ENCODE results near the gene TMEM119. TPM values are rescaled to one million over a fixed set of nuclear protein-coding genes. Genes with fewer than 3 reads are reported as not detected.

The TMEM119 gene
- total RNA-seq, 5 donors from 2014 or later (not counting 1 experiment from before 2014, with no cell fraction given) = 0.13 to 3.9 (median 0.98) TPM

DNA sequence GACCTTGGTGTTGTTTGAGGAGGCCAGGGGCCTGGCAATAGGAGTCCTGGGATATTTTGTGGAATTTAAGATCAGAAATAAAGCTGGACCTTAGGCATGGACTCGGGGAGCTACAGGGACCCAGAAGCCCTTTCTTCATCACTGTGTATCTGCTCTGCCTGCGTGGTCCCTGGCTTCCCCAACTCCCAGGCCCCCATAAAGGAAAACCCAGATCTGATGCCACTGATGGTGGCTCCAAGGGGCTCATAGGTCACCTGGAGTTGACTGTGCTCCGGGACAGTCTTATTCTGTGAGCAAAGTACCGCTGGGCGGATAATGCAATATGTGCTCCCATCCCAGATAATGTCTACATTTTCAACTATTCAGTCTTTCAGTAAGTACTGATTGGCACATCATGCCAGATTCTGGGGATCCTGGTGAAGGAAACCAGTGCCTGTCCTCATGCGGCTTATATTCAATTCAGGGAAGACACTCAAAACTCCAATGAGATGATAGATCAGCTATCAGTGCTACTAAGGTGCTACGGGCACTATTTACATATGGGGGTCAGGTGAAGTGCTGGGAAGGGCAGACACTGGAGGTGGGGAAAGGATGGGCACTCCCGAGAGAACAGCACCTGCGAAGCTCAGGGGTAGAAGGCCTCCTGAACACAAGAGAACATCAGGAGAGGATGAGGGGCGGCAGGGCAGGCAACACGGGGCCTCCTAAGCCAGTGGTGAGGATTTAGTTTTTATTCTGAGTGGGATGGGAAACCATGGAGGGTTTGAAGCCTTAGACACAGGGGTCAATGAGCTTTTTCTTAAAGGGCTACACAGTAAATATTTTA is 41.3 kb upstream of the TMEM119 start:
- H3K4me1 Mint-ChIP-seq = peaks cover 38 to 53% (median 49%) of the 10 kb centered on the region in 3 donors
- H3K27ac Mint-ChIP-seq = peak overlapping the region; percentile 17 to 39
- DNase-seq (no peak), ATAC-seq (replicated peaks in 1 of 4) (no peak)
- H3K4me3 ChIP-seq (ENCODE audit: control insufficient read depth in 1 of 2, extremely low read depth in 1 of 2, low read length in 1 of 2) = no peak overlapping the region
- ChIA-PET POLR2A (no interaction called here), CTCF (interaction anchor here (0.6 to 1.4 kb wide), 4 partner anchors 25 to 78 kb away, joined by 3 to 5 read pairs (median 4); no protein-coding TSS in a partner anchor)
- 96% methylated on average over 7 of the region's 11 CpGs for WGBS (ENCODE audit: insufficient coverage)
- H3K4me3 Mint-ChIP-seq = no peak overlapping the region
- no peaks in the 10 kb centered on the region for H3K27me3 Mint-ChIP-seq
- H3K9me3 ChIP-seq = no peaks in the 10 kb centered on the region
- no peak overlapping the region for H3K27ac ChIP-seq (ENCODE audit: low read length)
- H3K9me3 Mint-ChIP-seq = no peaks in the 10 kb centered on the region
- H3K36me3 Mint-ChIP-seq = no peaks in the 10 kb centered on the region
- H3K4me1 ChIP-seq (ENCODE audit: control insufficient read depth in 1 of 2, extremely low read depth in 1 of 2, insufficient read depth in 2 of 2, low read length in 2 of 2) = peaks cover 27 to 35% of the 10 kb centered on the region in 2 experiments
- H3K27me3 ChIP-seq (replicated peaks in 1 of 2; ENCODE audit: control insufficient read depth in 2 of 2, extremely low read depth in 1 of 2, insufficient read depth in 2 of 2, low read length in 1 of 2) = no peaks in the 10 kb centered on the region
- peaks cover 0 to 3% of the 10 kb centered on the region in 2 donors for H3K36me3 ChIP-seq (ENCODE audit: control insufficient read depth in 2 of 2, extremely low read depth in 1 of 2, insufficient read depth in 1 of 2, low read length in 1 of 2)

DNA sequence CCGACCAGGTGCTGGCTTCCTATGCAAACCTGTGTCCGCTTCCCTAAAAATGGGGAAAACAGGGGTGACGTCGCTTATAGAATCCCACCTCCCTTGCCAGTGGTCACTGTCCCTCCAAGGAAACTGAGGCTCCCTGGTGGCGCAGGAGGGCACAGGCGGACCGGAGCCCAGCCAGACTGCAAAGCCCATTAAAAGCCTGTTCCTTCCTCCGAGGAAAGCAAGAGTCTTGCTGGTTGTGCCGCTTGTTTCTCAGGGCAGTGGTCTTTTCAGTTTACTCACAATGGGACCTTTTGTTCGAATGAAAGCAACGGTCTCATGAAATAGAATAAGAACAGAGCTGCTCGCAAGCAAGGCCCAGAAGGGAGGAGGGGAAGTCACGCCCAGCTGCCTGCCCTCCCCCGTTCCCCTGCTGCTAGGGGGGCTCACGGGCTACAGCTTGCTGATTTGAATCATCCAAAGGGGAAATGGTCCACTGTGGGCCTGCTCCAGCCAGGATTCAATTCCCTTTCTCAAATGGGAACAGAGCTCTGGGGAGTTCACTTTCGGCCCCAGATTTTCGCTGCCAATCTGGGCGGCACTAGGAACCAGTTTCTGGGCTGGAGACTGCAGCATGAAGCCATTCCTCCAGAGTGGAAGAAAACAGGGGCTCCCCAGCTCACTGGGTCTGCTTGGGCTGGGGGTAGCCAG is 40.4 kb upstream of the TMEM119 start:
- Histone ChIP-seq H3K4me3 (ENCODE audit: control insufficient read depth in 1 of 2, extremely low read depth in 1 of 2, low read length in 1 of 2) (no peak overlapping the region), H3K27me3 (replicated peaks in 1 of 2; ENCODE audit: control insufficient read depth in 2 of 2, extremely low read depth in 1 of 2, insufficient read depth in 2 of 2, low read length in 1 of 2) (no peaks in the 10 kb centered on the region), H3K9me3 (no peaks in the 10 kb centered on the region), H3K36me3 (ENCODE audit: control insufficient read depth in 2 of 2, extremely low read depth in 1 of 2, insufficient read depth in 1 of 2, low read length in 1 of 2) (peaks cover 0 to 3% of the 10 kb centered on the region in 2 donors), H3K4me1 (ENCODE audit: control insufficient read depth in 1 of 2, extremely low read depth in 1 of 2, insufficient read depth in 2 of 2, low read length in 2 of 2) (peaks cover 25 to 39% of the 10 kb centered on the region in 2 experiments), H3K27ac (ENCODE audit: low read length) (no peak overlapping the region)
- H3K27ac Mint-ChIP-seq = peak overlapping the region in 1 of 2 donors; percentile 6
- DNase-seq (no peak), ATAC-seq (replicated peaks in 1 of 4) (no peak)
- no peaks in the 10 kb centered on the region for H3K9me3 Mint-ChIP-seq
- WGBS (ENCODE audit: insufficient coverage) = 75% methylated on average over 16 of the region's 18 CpGs
- ChIA-PET CTCF (interaction anchor here in 1 of 2 donors (1.4 kb wide), 1 partner anchor 41 kb away, joined by 5 read pairs; no protein-coding TSS in a partner anchor), POLR2A (no interaction called here)
- no peaks in the 10 kb centered on the region for H3K36me3 Mint-ChIP-seq
- H3K4me1 Mint-ChIP-seq = peaks cover 43 to 59% (median 53%) of the 10 kb centered on the region in 3 donors
- no peaks in the 10 kb centered on the region for H3K27me3 Mint-ChIP-seq
- H3K4me3 Mint-ChIP-seq = no peak overlapping the region

- Histone ChIP-seq H3K4me1 (ENCODE audit: control insufficient read depth in 1 of 2, extremely low read depth in 1 of 2, insufficient read depth in 2 of 2, low read length in 2 of 2) (peaks cover 23 to 42% of the 10 kb centered on the region in 2 experiments), H3K36me3 (ENCODE audit: control insufficient read depth in 2 of 2, extremely low read depth in 1 of 2, insufficient read depth in 1 of 2, low read length in 1 of 2) (peaks cover 0 to 3% of the 10 kb centered on the region in 2 donors), H3K9me3 (no peaks in the 10 kb centered on the region), H3K27ac (ENCODE audit: low read length) (no peak overlapping the region), H3K27me3 (replicated peaks in 1 of 2; ENCODE audit: control insufficient read depth in 2 of 2, extremely low read depth in 1 of 2, insufficient read depth in 2 of 2, low read length in 1 of 2) (no peaks in the 10 kb centered on the region), H3K4me3 (ENCODE audit: control insufficient read depth in 1 of 2, extremely low read depth in 1 of 2, low read length in 1 of 2) (no peak overlapping the region)
- ChIA-PET CTCF (interaction anchor here in 1 of 2 donors (0.5 to 3.2 kb wide), 4 partner anchors 20 to 475 kb away, joined by 3 to 15 read pairs (median 4); no protein-coding TSS in a partner anchor), POLR2A (interaction anchor here (0.6 to 0.7 kb wide), 2 partner anchors 15 to 23 kb away, joined by 3 to 7 read pairs; no protein-coding TSS in a partner anchor)
- Mint-ChIP-seq H3K27me3 (no peaks in the 10 kb centered on the region), H3K9me3 (no peaks in the 10 kb centered on the region), H3K27ac (peak overlapping the region; percentile 71 to 76), H3K36me3 (no peaks in the 10 kb centered on the region), H3K4me3 (no peak overlapping the region), H3K4me1 (peaks cover 43 to 59% (median 57%) of the 10 kb centered on the region in 3 donors)
- ATAC-seq (replicated peaks in 1 of 4) (no peak), DNase-seq (no peak)
- WGBS (ENCODE audit: insufficient coverage) = 95% methylated on average over 2 of the region's 7 CpGs
These were observed 39.5 kb upstream of the TMEM119 start for GRCh38 chr12:108637222-108637971.

DNA sequence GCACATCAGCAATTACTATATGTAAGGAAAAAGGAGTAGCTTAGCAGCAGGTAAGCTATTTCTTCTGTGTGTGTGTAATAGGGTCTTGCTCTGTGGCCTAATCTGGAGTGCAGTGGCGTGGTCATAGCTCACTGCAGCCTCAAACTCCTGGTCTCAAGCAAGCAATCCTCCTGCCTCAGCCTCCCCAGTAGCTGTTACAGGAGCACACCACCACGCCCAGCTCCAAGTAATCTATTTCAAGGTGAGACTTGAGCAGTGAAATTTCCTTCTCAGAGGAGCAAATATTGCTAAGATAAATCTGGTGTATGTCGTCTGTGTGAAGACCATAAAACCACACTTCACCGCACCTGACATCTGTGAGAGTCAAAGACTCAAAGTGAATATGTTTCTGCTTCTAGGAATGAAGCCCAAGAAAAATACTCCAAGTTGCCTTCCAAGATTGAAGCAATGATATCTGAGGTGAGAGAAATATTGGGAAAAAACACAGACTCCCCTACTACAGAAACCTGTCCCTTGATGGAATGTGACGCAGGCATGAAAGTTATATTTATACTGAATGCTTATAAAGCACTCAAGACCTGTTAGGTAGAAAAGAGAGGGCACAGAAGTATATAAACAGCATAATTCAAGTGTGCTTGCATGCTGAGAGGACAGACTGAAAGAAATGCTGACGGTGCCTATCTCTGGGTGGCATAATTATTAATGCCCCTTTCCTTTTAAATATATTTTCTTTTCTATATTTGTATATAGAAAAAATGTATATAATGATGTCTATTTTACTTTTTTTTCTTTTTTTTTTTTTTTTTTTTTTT is 38.3 kb upstream of the TMEM119 start:
- Histone ChIP-seq H3K4me1 (ENCODE audit: control insufficient read depth in 1 of 2, extremely low read depth in 1 of 2, insufficient read depth in 2 of 2, low read length in 2 of 2) (peaks cover 24 to 52% of the 10 kb centered on the region in 2 experiments), H3K9me3 (no peaks in the 10 kb centered on the region), H3K36me3 (ENCODE audit: control insufficient read depth in 2 of 2, extremely low read depth in 1 of 2, insufficient read depth in 1 of 2, low read length in 1 of 2) (no peaks in the 10 kb centered on the region), H3K27ac (ENCODE audit: low read length) (peak overlapping the region; percentile 94), H3K27me3 (replicated peaks in 1 of 2; ENCODE audit: control insufficient read depth in 2 of 2, extremely low read depth in 1 of 2, insufficient read depth in 2 of 2, low read length in 1 of 2) (no peaks in the 10 kb centered on the region), H3K4me3 (ENCODE audit: control insufficient read depth in 1 of 2, extremely low read depth in 1 of 2, low read length in 1 of 2) (peak overlapping the region; percentile 12 to 18)
- Mint-ChIP-seq H3K4me1 (peaks cover 51 to 61% (median 58%) of the 10 kb centered on the region in 3 donors), H3K27me3 (no peaks in the 10 kb centered on the region), H3K9me3 (no peaks in the 10 kb centered on the region), H3K4me3 (peak overlapping the region; percentile 100), H3K36me3 (peaks cover 7% of the 10 kb centered on the region), H3K27ac (peak overlapping the region; percentile 99 to 100)
- CTCF ChIA-PET = interaction anchor here (0.6 to 10.2 kb wide), 12 partner anchors 11 to 457 kb away, joined by 3 to 112 read pairs (median 6); partner anchors contain the start of gene ALKBH2 (in 1 of the 2)
- no peak for ATAC-seq (replicated peaks in 1 of 4)
- peak in 1 of 35 experiments; percentile 39 for DNase-seq
- POLR2A ChIA-PET = interaction anchor here (0.5 to 1.8 kb wide), 6 partner anchors 14 to 1412 kb away, joined by 3 to 13 read pairs (median 7); partner anchors contain the start of gene SART3 (in 1 of the 2)
- no CpG with 5 or more reads among the region's 6 CpGs for WGBS (ENCODE audit: insufficient coverage)

GRCh38 chr12:108635201-108635996 is 37.5 kb upstream of the TMEM119 start:
- peak overlapping the region; percentile 94 for H3K27ac ChIP-seq (ENCODE audit: low read length)
- H3K9me3 ChIP-seq = no peaks in the 10 kb centered on the region
- Mint-ChIP-seq H3K27ac (peak overlapping the region; percentile 99 to 100), H3K27me3 (no peaks in the 10 kb centered on the region), H3K36me3 (peaks cover 12% of the 10 kb centered on the region), H3K9me3 (no peaks in the 10 kb centered on the region), H3K4me3 (peak overlapping the region; percentile 100), H3K4me1 (peaks cover 57 to 63% (median 60%) of the 10 kb centered on the region in 3 donors)
- peak in 25 of 35 experiments; percentile 31 to 72 (median 43) for DNase-seq
- ChIA-PET POLR2A (interaction anchor here (0.5 to 1.8 kb wide), 6 partner anchors 18 to 1412 kb away, joined by 3 to 13 read pairs (median 6); partner anchors contain the start of gene SART3 (in 1 of the 2)), CTCF (interaction anchor here (0.6 to 10.2 kb wide), 13 partner anchors 11 to 458 kb away, joined by 3 to 112 read pairs (median 5); partner anchors contain the start of gene ALKBH2 (in 1 of the 2))
- peak; percentile 18 to 29 (median 21) for ATAC-seq (replicated peaks in 1 of 4)
- WGBS (ENCODE audit: insufficient coverage) = 2% methylated on average over 7 of the region's 15 CpGs
- peaks cover 0 to under 1% of the 10 kb centered on the region in 2 donors for H3K36me3 ChIP-seq (ENCODE audit: control insufficient read depth in 2 of 2, extremely low read depth in 1 of 2, insufficient read depth in 1 of 2, low read length in 1 of 2)
- peak overlapping the region; percentile 18 to 26 for H3K4me3 ChIP-seq (ENCODE audit: control insufficient read depth in 1 of 2, extremely low read depth in 1 of 2, low read length in 1 of 2)
- peaks cover 30 to 60% of the 10 kb centered on the region in 2 experiments for H3K4me1 ChIP-seq (ENCODE audit: control insufficient read depth in 1 of 2, extremely low read depth in 1 of 2, insufficient read depth in 2 of 2, low read length in 2 of 2)
- no peaks in the 10 kb centered on the region for H3K27me3 ChIP-seq (replicated peaks in 1 of 2; ENCODE audit: control insufficient read depth in 2 of 2, extremely low read depth in 1 of 2, insufficient read depth in 2 of 2, low read length in 1 of 2)

Measured in T-cell (primary cell).